Esophagus mucosa (tissue), 1 donor: ENCODE results near the gene INTS7. TPM values are rescaled to one million over a fixed set of nuclear protein-coding genes. Genes with fewer than 3 reads are reported as not detected.

Experiments
- ATAC-seq: fragments of 200-7000 bp; cut with Tn5 transposase; one replicate; pipeline ENCODE4 v1.9.1; 2020
- total RNA-seq: library from RNA; stranded (reverse); gene quantifications from one replicate; pipeline ENCODE4 v1.2.4, GENCODE V29; 2023
- donor health status: DM: yes; HTN: yes; CAD: no.

Gene INTS7
- 16.8 TPM for total RNA-seq

GRCh38 chr1:212035123-212035834 lies at the start of gene INTS7, which contains the start of gene DTL:
TSS of gene INTS7 (minus strand) at chr1:212035557. CDS start at chr1:212035437, 120 bp downstream.
TSS of gene DTL (plus strand) at chr1:212035748. CDS start at chr1:212035891, 143 bp downstream.
- ATAC-seq, result peak; percentile 96

GRCh38 chr1:212082765-212083406 lies 47.5 kb upstream of the INTS7 start:
- ATAC-seq, result no peak

- ATAC-seq, result no peak
Observed at GRCh38 chr1:212078826-212079225, 43.5 kb upstream of the INTS7 start.

GRCh38 chr1:212077028-212077427 lies 41.7 kb upstream of the INTS7 start:
- peak; percentile 93 for ATAC-seq

GRCh38 chr1:212074856-212075255 lies 39.5 kb upstream of the INTS7 start:
- ATAC-seq, result no peak

GRCh38 chr1:212074313-212074712 lies 39.0 kb upstream of the INTS7 start:
- no peak for ATAC-seq

GRCh38 chr1:212073490-212073889 lies 38.1 kb upstream of the INTS7 start:
- ATAC-seq, result no peak

GRCh38 chr1:212072047-212072446 lies 36.7 kb upstream of the INTS7 start:
- ATAC-seq, result no peak

- peak; percentile 74 for ATAC-seq
Observed at GRCh38 chr1:212070720-212071302, 35.5 kb upstream of the INTS7 start.

- ATAC-seq, result no peak
Observed at GRCh38 chr1:212067787-212068186, 32.4 kb upstream of the INTS7 start.

GRCh38 chr1:212062832-212063438 lies 27.6 kb upstream of the INTS7 start:
- peak; percentile 57 for ATAC-seq

- ATAC-seq, result no peak
Observed at GRCh38 chr1:212060632-212061472, 25.5 kb upstream of the INTS7 start.

GRCh38 chr1:212055333-212055732 lies 20.0 kb upstream of the INTS7 start:
- no peak for ATAC-seq

GRCh38 chr1:212053993-212054392 lies 18.6 kb upstream of the INTS7 start:
- ATAC-seq, result no peak

- ATAC-seq, result no peak
Observed at GRCh38 chr1:212045981-212046380, 10.6 kb upstream of the INTS7 start.

GRCh38 chr1:212044851-212045250 lies 9.5 kb upstream of the INTS7 start:
- no peak for ATAC-seq

GRCh38 chr1:212042436-212042835 lies 7.1 kb upstream of the INTS7 start:
- ATAC-seq, result no peak

GRCh38 chr1:212040629-212041412 lies 5.5 kb upstream of the INTS7 start:
- ATAC-seq, result peak; percentile 42

GRCh38 chr1:212039622-212040021 lies 4.3 kb upstream of the INTS7 start:
- ATAC-seq, result no peak

- ATAC-seq, result no peak
Observed at GRCh38 chr1:212037900-212038299, 2.5 kb upstream of the INTS7 start.

- ATAC-seq, result no peak
Observed at GRCh38 chr1:212035835-212036605, 663 bp upstream of the INTS7 start.
